GM21528 (cell line): ENCODE data around the gene ARHGAP5.
A peak's percentile ranks its signal among the peaks of the same experiment; 100 is the strongest.

ENCODE experiments used
- ATAC-seq: cut with Tn5 transposase; IDR thresholded peaks from one replicate; pipeline ENCODE4 v1.9.1; 2021; ENCODE audit warnings: mild to moderate bottlenecking, moderate library complexity; ENCODE audit not compliant: unreplicated experiment, low FRiP score

The ARHGAP5 gene

GRCh38 chr14:32076278-32077080 is 625 bp upstream of the ARHGAP5 start:
- peak; percentile 55 for ATAC-seq

GRCh38 chr14:32078023-32078857 is 1.1 kb downstream of the ARHGAP5 start:
- ATAC-seq, result no peak

GRCh38 chr14:32078858-32079216 is 1.7 kb downstream of the ARHGAP5 start:
- ATAC-seq, result no peak

- ATAC-seq, result no peak
Measured at GRCh38 chr14:32079264-32079663, 2.2 kb downstream of the ARHGAP5 start.

GRCh38 chr14:32080001-32080510 is 3.0 kb downstream of the ARHGAP5 start:
- ATAC-seq, result no peak

- no peak for ATAC-seq
Measured at GRCh38 chr14:32081901-32082300, 4.8 kb downstream of the ARHGAP5 start.

GRCh38 chr14:32083315-32083624 is 6.2 kb downstream of the ARHGAP5 start:
- no peak for ATAC-seq

- no peak for ATAC-seq
Measured at GRCh38 chr14:32083789-32084188, 6.7 kb downstream of the ARHGAP5 start.

GRCh38 chr14:32085182-32085844 is 8.2 kb downstream of the ARHGAP5 start:
- no peak for ATAC-seq

- no peak for ATAC-seq
Measured at GRCh38 chr14:32085845-32086383, 8.8 kb downstream of the ARHGAP5 start.

- no peak for ATAC-seq
Measured at GRCh38 chr14:32087173-32087861, 10.2 kb downstream of the ARHGAP5 start.

- no peak for ATAC-seq
Measured at GRCh38 chr14:32087907-32088306, 10.8 kb downstream of the ARHGAP5 start.

GRCh38 chr14:32090686-32091085 is 13.6 kb downstream of the ARHGAP5 start:
- no peak for ATAC-seq

GRCh38 chr14:32099473-32099872 is 22.4 kb downstream of the ARHGAP5 start:
- no peak for ATAC-seq

- ATAC-seq, result no peak
Measured at GRCh38 chr14:32100175-32100574, 23.1 kb downstream of the ARHGAP5 start.

GRCh38 chr14:32102152-32102787 is 25.2 kb downstream of the ARHGAP5 start:
- peak; percentile 79 for ATAC-seq

GRCh38 chr14:32102968-32103367 is 25.9 kb downstream of the ARHGAP5 start:
- no peak for ATAC-seq

- no peak for ATAC-seq
Measured at GRCh38 chr14:32104308-32104707, 27.2 kb downstream of the ARHGAP5 start.

- no peak for ATAC-seq
Measured at GRCh38 chr14:32104803-32105202, 27.7 kb downstream of the ARHGAP5 start.
